Measurements from ENCODE around the gene C12orf42. TPM values are rescaled to one million over a fixed set of nuclear protein-coding genes. Genes with fewer than 3 reads are reported as not detected.

Gene C12orf42
- total and polyA plus RNA-seq, 2 donors (not counting 1 experiment from before 2014, with no cell fraction given) = 25.6 to 138 TPM

DNA sequence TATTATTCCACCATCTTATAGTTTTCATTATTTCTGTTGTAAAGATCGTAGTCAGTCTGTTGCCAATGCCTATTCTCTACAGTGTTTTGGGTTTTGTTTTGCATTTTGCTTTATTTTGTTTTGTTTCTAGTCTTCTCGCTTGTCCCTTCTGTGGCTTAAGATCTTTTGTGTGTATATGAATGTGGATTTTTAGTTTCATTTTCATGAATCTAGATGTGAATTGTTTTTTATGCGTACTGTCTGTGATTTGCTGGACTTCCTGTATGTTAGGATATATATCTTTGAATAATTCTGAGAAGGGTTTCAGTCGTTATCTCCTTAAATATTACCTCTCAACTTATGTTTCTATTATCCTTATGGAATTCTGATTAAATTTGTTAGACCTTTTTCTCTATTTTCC is 13.4 kb downstream of the C12orf42 start:
- H4K20me1 ChIP-seq (ENCODE audit: control insufficient read depth, insufficient read depth, low read length, poor library complexity, severe bottlenecking) = no peaks in the 10 kb centered on the region
- no peak overlapping the region for H3K4me2 ChIP-seq (replicated peaks; ENCODE audit: low read depth, low read length, poor library complexity, severe bottlenecking)
- Mint-ChIP-seq H3K27me3 (no peaks in the 10 kb centered on the region), H3K27ac (no peak overlapping the region), H3K9me3 (ENCODE audit: insufficient read depth) (peaks cover 4% of the 10 kb centered on the region), H3K4me1 (peaks cover 3% of the 10 kb centered on the region), H3K4me3 (peak overlapping the region; percentile 14)
- no peaks in the 10 kb centered on the region for H3K4me1 ChIP-seq (ENCODE audit: control insufficient read depth in 2 of 2, insufficient read depth in 2 of 2, low read length in 2 of 2)
- H3K36me3 ChIP-seq (replicated peaks in 1 of 2; ENCODE audit: control extremely low read depth in 1 of 2, control insufficient read depth in 1 of 2, extremely low read depth in 1 of 2, insufficient read depth in 2 of 2, low read length in 1 of 2) = no peaks in the 10 kb centered on the region
- DNase-seq (no peak), ATAC-seq (ENCODE audit: low read depth) (no peak)
- CTCF ChIA-PET = no interaction called here
- intact Hi-C loops (cut with micrococcal nuclease) = no loop called here
- WGBS (ENCODE audit: insufficient coverage) = no CpG with 5 or more reads among the region's 4 CpGs
- peak overlapping the region in 1 of 5 experiments; percentile 16 for H3K4me3 ChIP-seq (ENCODE audit: control extremely low read depth in 1 of 5, extremely low read depth in 1 of 5, insufficient read depth in 1 of 5, low read depth in 2 of 5, low read length in 4 of 5)
- peaks cover 0 to 4% (median 1%) of the 10 kb centered on the region in 3 donors for H3K9me3 ChIP-seq (ENCODE audit: control extremely low read depth in 1 of 3, control insufficient read depth in 2 of 3, insufficient read depth in 1 of 3, low read length in 2 of 3)
- peak overlapping the region; percentile 36 for H2AFZ ChIP-seq (ENCODE audit: insufficient read depth, low read depth, low read length, poor library complexity, severe bottlenecking)
- H3K27me3 ChIP-seq (replicated peaks in 1 of 4; ENCODE audit: control extremely low read depth in 1 of 4, control insufficient read depth in 3 of 4, insufficient read depth in 4 of 4, low read length in 3 of 4) = no peaks in the 10 kb centered on the region
- TF ChIP-seq EZH2 (IDR thresholded peaks at IDR 0.05; ENCODE audit: borderline replicate concordance, insufficient read depth, low read depth, low read length, poor library complexity, severe bottlenecking) = no peak
- TF ChIP-seq, protein P1, sequence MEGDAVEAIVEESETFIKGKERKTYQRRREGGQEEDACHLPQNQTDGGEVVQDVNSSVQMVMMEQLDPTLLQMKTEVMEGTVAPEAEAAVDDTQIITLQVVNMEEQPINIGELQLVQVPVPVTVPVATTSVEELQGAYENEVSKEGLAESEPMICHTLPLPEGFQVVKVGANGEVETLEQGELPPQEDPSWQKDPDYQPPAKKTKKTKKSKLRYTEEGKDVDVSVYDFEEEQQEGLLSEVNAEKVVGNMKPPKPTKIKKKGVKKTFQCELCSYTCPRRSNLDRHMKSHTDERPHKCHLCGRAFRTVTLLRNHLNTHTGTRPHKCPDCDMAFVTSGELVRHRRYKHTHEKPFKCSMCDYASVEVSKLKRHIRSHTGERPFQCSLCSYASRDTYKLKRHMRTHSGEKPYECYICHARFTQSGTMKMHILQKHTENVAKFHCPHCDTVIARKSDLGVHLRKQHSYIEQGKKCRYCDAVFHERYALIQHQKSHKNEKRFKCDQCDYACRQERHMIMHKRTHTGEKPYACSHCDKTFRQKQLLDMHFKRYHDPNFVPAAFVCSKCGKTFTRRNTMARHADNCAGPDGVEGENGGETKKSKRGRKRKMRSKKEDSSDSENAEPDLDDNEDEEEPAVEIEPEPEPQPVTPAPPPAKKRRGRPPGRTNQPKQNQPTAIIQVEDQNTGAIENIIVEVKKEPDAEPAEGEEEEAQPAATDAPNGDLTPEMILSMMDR (IDR thresholded peaks at IDR 0.05) = no peak
- no peak overlapping the region for H3K9ac ChIP-seq (ENCODE audit: low read length)
- no peaks in the 10 kb centered on the region for H3K79me2 ChIP-seq (ENCODE audit: control insufficient read depth, insufficient read depth, low read length)
- H3K27ac ChIP-seq (ENCODE audit: low read length in 2 of 2) = no peak overlapping the region
- POLR2A ChIA-PET = no interaction called here

DNA sequence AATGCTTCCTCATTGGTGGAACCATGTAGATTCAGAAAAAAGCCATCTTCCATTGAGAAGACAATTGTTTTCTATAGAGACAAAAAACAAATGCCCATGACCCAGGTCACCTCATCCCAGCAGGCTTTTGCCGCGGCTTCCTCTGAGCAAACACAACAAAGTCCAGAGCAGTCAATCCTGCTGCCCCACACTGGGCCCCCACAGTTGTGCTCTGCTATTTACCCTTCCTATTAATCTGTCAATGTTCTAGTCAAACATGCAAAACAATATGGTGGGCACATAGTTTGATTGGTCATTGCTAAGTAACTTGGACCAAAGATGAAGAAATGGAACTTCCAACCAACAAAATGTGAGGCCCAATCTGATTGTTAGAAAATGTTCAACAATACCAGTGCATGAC is 20.7 kb downstream of the C12orf42 start:
- POLR2A ChIA-PET = no interaction called here
- Mint-ChIP-seq H3K27me3 (no peaks in the 10 kb centered on the region), H3K9me3 (ENCODE audit: insufficient read depth) (no peaks in the 10 kb centered on the region), H3K27ac (no peak overlapping the region), H3K4me3 (no peak overlapping the region), H3K4me1 (peaks cover 13% of the 10 kb centered on the region)
- H3K36me3 ChIP-seq (replicated peaks in 1 of 2; ENCODE audit: control extremely low read depth in 1 of 2, control insufficient read depth in 1 of 2, extremely low read depth in 1 of 2, insufficient read depth in 2 of 2, low read length in 1 of 2) = no peaks in the 10 kb centered on the region
- no peak overlapping the region for H2AFZ ChIP-seq (ENCODE audit: insufficient read depth, low read depth, low read length, poor library complexity, severe bottlenecking)
- H3K27ac ChIP-seq (ENCODE audit: low read length in 2 of 2) = no peak overlapping the region
- no peaks in the 10 kb centered on the region for H4K20me1 ChIP-seq (ENCODE audit: control insufficient read depth, insufficient read depth, low read length, poor library complexity, severe bottlenecking)
- H3K27me3 ChIP-seq (replicated peaks in 1 of 4; ENCODE audit: control extremely low read depth in 1 of 4, control insufficient read depth in 3 of 4, insufficient read depth in 4 of 4, low read length in 3 of 4) = no peaks in the 10 kb centered on the region
- H3K4me3 ChIP-seq (ENCODE audit: control extremely low read depth in 1 of 5, extremely low read depth in 1 of 5, insufficient read depth in 1 of 5, low read depth in 2 of 5, low read length in 4 of 5) = no peak overlapping the region
- intact Hi-C loops (cut with micrococcal nuclease) = no loop called here
- H3K79me2 ChIP-seq (ENCODE audit: control insufficient read depth, insufficient read depth, low read length) = no peaks in the 10 kb centered on the region
- H3K4me2 ChIP-seq (replicated peaks; ENCODE audit: low read depth, low read length, poor library complexity, severe bottlenecking) = no peak overlapping the region
- no peak for ATAC-seq (ENCODE audit: low read depth)
- H3K9ac ChIP-seq (ENCODE audit: low read length) = no peak overlapping the region
- no peak for DNase-seq
- 83% methylated on average over 2 of the region's 2 CpGs for WGBS (ENCODE audit: insufficient coverage)
- CTCF ChIA-PET = no interaction called here
- H3K9me3 ChIP-seq (ENCODE audit: control extremely low read depth in 1 of 3, control insufficient read depth in 2 of 3, insufficient read depth in 1 of 3, low read length in 2 of 3) = peaks cover 1 to 3% (median 2%) of the 10 kb centered on the region in 3 donors
- H3K4me1 ChIP-seq (ENCODE audit: control insufficient read depth in 2 of 2, insufficient read depth in 2 of 2, low read length in 2 of 2) = peaks cover 6 to 8% of the 10 kb centered on the region in 2 donors
- TF ChIP-seq, protein P1 (IDR thresholded peaks at IDR 0.05) = no peak
- no peak for TF ChIP-seq EZH2 (IDR thresholded peaks at IDR 0.05; ENCODE audit: borderline replicate concordance, insufficient read depth, low read depth, low read length, poor library complexity, severe bottlenecking)
